ENCODE results near the gene RAB3IP.

GRCh38 chr12:69844416-69844815, 105.8 kb downstream of the RAB3IP start:
- TF ChIP-seq YY1 (IDR thresholded peaks at IDR 0.05; ENCODE audit: insufficient read depth, insufficient read length) (no peak), ZNF274 (IDR thresholded peaks at IDR 0.05; ENCODE audit: low read depth, low read length) (no peak), SUZ12 (IDR thresholded peaks at IDR 0.05; ENCODE audit: extremely low read depth, insufficient read depth, insufficient read length) (no peak)

All from NT2/D1 (cell line).